ENCODE results near the gene MAN1A1.

MAN1A1 gene

GRCh38 chr6:119162134-119162775 is 187.3 kb downstream of the MAN1A1 start:
- no peaks in the 10 kb centered on the region for H3K4me1 ChIP-seq
- H3K27ac ChIP-seq, result no peak overlapping the region
- TF ChIP-seq, protein P1, sequence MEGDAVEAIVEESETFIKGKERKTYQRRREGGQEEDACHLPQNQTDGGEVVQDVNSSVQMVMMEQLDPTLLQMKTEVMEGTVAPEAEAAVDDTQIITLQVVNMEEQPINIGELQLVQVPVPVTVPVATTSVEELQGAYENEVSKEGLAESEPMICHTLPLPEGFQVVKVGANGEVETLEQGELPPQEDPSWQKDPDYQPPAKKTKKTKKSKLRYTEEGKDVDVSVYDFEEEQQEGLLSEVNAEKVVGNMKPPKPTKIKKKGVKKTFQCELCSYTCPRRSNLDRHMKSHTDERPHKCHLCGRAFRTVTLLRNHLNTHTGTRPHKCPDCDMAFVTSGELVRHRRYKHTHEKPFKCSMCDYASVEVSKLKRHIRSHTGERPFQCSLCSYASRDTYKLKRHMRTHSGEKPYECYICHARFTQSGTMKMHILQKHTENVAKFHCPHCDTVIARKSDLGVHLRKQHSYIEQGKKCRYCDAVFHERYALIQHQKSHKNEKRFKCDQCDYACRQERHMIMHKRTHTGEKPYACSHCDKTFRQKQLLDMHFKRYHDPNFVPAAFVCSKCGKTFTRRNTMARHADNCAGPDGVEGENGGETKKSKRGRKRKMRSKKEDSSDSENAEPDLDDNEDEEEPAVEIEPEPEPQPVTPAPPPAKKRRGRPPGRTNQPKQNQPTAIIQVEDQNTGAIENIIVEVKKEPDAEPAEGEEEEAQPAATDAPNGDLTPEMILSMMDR (IDR thresholded peaks at IDR 0.05), result no peak
- DNase-seq, result no peak
- H3K9me3 ChIP-seq, result no peaks in the 10 kb centered on the region
- H3K27me3 ChIP-seq, result no peaks in the 10 kb centered on the region
- intact Hi-C loops (cut with DNase I; ENCODE audit: low total_unique reads), result no loop called here
- no peaks in the 10 kb centered on the region for H3K36me3 ChIP-seq
- H3K4me3 ChIP-seq, result no peak overlapping the region

GRCh38 chr6:119161438-119161837 is 188.1 kb downstream of the MAN1A1 start:
- Histone ChIP-seq H3K4me3 (no peak overlapping the region), H3K4me1 (no peaks in the 10 kb centered on the region), H3K27me3 (no peaks in the 10 kb centered on the region), H3K27ac (no peak overlapping the region), H3K9me3 (no peaks in the 10 kb centered on the region), H3K36me3 (no peaks in the 10 kb centered on the region)
- DNase-seq, result no peak
- intact Hi-C loops (cut with DNase I; ENCODE audit: low total_unique reads), result no loop called here
- TF ChIP-seq, protein P1 (IDR thresholded peaks at IDR 0.05), result no peak

GRCh38 chr6:119160911-119161310 is 188.7 kb downstream of the MAN1A1 start:
- no peaks in the 10 kb centered on the region for H3K9me3 ChIP-seq
- H3K4me1 ChIP-seq, result no peaks in the 10 kb centered on the region
- H3K27ac ChIP-seq, result no peak overlapping the region
- DNase-seq, result no peak
- no peaks in the 10 kb centered on the region for H3K36me3 ChIP-seq
- no peak overlapping the region for H3K4me3 ChIP-seq
- H3K27me3 ChIP-seq, result no peaks in the 10 kb centered on the region
- TF ChIP-seq, protein P1 (IDR thresholded peaks at IDR 0.05), result no peak
- intact Hi-C loops (cut with DNase I; ENCODE audit: low total_unique reads), result no loop called here

GRCh38 chr6:119158057-119158848 is 191.3 kb downstream of the MAN1A1 start:
- peak in 1 of 2 donors; percentile 81 for DNase-seq
- H3K27me3 ChIP-seq, result no peaks in the 10 kb centered on the region
- H3K9me3 ChIP-seq, result no peaks in the 10 kb centered on the region
- H3K4me3 ChIP-seq, result no peak overlapping the region
- intact Hi-C loops (cut with DNase I; ENCODE audit: low total_unique reads), result no loop called here
- H3K36me3 ChIP-seq, result no peaks in the 10 kb centered on the region
- no peaks in the 10 kb centered on the region for H3K4me1 ChIP-seq
- H3K27ac ChIP-seq, result no peak overlapping the region
- TF ChIP-seq, protein P1 (IDR thresholded peaks at IDR 0.05), result no peak

DNA sequence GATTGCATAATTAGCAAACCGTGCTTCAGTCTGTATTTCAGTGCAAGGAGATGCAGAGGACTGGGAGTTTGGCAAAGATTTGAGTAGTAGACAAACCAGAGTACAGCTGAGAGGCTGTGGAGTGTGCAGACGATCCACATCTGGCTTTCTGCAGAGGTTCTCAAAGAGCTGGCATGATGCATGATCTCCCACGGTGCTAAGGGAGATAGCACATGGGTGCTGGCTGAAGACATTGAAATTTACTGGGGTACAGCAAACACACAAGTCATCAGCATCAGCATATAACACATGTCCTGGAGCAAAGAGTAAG is 192.1 kb downstream of the MAN1A1 start:
- TF ChIP-seq, protein P1 (IDR thresholded peaks at IDR 0.05), result no peak
- H3K4me1 ChIP-seq, result no peaks in the 10 kb centered on the region
- intact Hi-C loops (cut with DNase I; ENCODE audit: low total_unique reads), result no loop called here
- H3K36me3 ChIP-seq, result no peaks in the 10 kb centered on the region
- H3K27ac ChIP-seq, result no peak overlapping the region
- DNase-seq, result no peak
- H3K27me3 ChIP-seq, result no peaks in the 10 kb centered on the region
- no peak overlapping the region for H3K4me3 ChIP-seq
- H3K9me3 ChIP-seq, result no peaks in the 10 kb centered on the region
